GM12891 (cell line): Measurements from ENCODE around the gene ZFP69.

ENCODE experiments used
- POLR2A ChIP-seq: IDR thresholded peaks from 2 replicates; pipeline ENCODE4 v1.6.1; 2011; ENCODE audit warnings: low read depth, low read length, control low read depth
- POLR2AphosphoS5 ChIP-seq: IDR thresholded peaks from 2 replicates; pipeline ENCODE4 v1.6.1; 2011; ENCODE audit warnings: low read depth, low read length, control low read depth
- POU2F2 ChIP-seq: IDR thresholded peaks from 2 replicates; pipeline ENCODE4 v1.6.1; 2011; ENCODE audit warnings: low read depth, mild to moderate bottlenecking, control low read depth, low read length, moderate library complexity

DNA sequence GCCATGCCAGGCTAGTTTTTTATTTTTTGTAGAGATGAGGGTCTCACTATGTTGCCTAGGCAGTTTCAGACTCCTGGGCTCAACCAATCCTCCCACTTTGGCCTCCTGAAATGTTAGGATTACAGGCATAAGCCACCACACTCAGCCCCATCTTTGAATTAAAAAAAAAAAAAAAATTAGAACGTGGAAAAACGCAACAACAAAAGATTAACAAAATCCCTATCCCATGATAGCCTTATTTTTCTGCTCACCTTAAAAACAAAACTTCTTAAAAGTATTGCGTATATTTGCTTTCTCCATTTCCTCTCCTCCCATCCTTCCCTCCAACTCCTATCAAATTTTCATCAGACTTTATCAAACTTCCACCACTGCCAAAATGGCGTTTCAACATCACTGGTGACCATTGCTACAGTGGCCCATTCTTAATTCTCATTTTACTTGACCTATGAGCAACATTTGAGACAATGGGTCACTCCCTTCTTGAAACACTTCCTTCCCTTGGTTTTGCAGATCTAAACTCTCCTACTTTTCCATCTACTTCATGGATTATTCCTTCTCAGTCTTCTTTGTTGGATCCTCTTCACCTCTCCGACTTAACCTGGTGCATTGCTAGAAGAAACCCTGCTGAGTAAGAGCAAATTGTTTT lies 53.8 kb downstream of the ZFP69 start:
- no peak for TF ChIP-seq POLR2AphosphoS5
- TF ChIP-seq POLR2A = no peak
- no peak for TF ChIP-seq POU2F2
